Measurements from ENCODE around the gene BMP7. TPM values are rescaled to one million over a fixed set of nuclear protein-coding genes. Genes with fewer than 3 reads are reported as not detected.

Gene BMP7
- total RNA-seq, 1 experiment from 2014 or later = 0.13 TPM

GRCh38 chr20:57148263-57148662 is 118.2 kb downstream of the BMP7 start:
- POLR2A ChIA-PET (ENCODE audit: unreplicated experiment) = no interaction called here
- intact Hi-C loops (cut with micrococcal nuclease; ENCODE audit: unreplicated experiment) = no loop called here

GRCh38 chr20:57147185-57147584 is 119.3 kb downstream of the BMP7 start:
- Histone ChIP-seq H3K9me2 (ENCODE audit: insufficient read depth) (no peaks in the 10 kb centered on the region), H2AFZ (no peak overlapping the region; the same call in 1 of the 2 replicates), H3K36me3 (ENCODE audit: low read depth) (no peaks in the 10 kb centered on the region), H3K27me3 (ENCODE audit: insufficient read depth, low read depth) (peaks cover 88% of the 10 kb centered on the region), H3K27ac (no peak overlapping the region), H3K9me3 (ENCODE audit: insufficient read depth, low read depth) (no peaks in the 10 kb centered on the region), H3K4me2 (no peak overlapping the region), H3K4me3 (no peak overlapping the region), H4K20me1 (ENCODE audit: insufficient read depth) (no peaks in the 10 kb centered on the region), H3K79me2 (ENCODE audit: low read depth) (no peaks in the 10 kb centered on the region), H3K4me1 (replicated peaks; ENCODE audit: insufficient read depth) (no peaks in the 10 kb centered on the region), H3F3A (ENCODE audit: insufficient read depth, low read depth) (no peaks in the 10 kb centered on the region)
- intact Hi-C loops (cut with micrococcal nuclease; ENCODE audit: unreplicated experiment) = no loop called here
- no peak for DNase-seq
- ChIA-PET CTCF (no interaction called here), POLR2A (ENCODE audit: unreplicated experiment) (no interaction called here)
- BruUV-seq (replicated peaks) = no TSS peak
- TF ChIP-seq EZH2 (IDR thresholded peaks at IDR 0.05; ENCODE audit: low read depth) = no peak
- TF ChIP-seq, protein P1, sequence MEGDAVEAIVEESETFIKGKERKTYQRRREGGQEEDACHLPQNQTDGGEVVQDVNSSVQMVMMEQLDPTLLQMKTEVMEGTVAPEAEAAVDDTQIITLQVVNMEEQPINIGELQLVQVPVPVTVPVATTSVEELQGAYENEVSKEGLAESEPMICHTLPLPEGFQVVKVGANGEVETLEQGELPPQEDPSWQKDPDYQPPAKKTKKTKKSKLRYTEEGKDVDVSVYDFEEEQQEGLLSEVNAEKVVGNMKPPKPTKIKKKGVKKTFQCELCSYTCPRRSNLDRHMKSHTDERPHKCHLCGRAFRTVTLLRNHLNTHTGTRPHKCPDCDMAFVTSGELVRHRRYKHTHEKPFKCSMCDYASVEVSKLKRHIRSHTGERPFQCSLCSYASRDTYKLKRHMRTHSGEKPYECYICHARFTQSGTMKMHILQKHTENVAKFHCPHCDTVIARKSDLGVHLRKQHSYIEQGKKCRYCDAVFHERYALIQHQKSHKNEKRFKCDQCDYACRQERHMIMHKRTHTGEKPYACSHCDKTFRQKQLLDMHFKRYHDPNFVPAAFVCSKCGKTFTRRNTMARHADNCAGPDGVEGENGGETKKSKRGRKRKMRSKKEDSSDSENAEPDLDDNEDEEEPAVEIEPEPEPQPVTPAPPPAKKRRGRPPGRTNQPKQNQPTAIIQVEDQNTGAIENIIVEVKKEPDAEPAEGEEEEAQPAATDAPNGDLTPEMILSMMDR (conservative IDR thresholded peaks at IDR 0.05) = no peak

More at GRCh38 chr20:57148263-57148662, 118.2 kb downstream of the BMP7 start:
- Histone ChIP-seq H3K27ac (no peak overlapping the region), H3K9me2 (ENCODE audit: insufficient read depth) (no peaks in the 10 kb centered on the region), H3K36me3 (ENCODE audit: low read depth) (no peaks in the 10 kb centered on the region), H4K20me1 (ENCODE audit: insufficient read depth) (no peaks in the 10 kb centered on the region), H2AFZ (no peak overlapping the region), H3K4me1 (replicated peaks; ENCODE audit: insufficient read depth) (no peaks in the 10 kb centered on the region), H3K4me3 (no peak overlapping the region), H3K27me3 (ENCODE audit: insufficient read depth, low read depth) (peaks cover 78% of the 10 kb centered on the region), H3F3A (ENCODE audit: insufficient read depth, low read depth) (no peaks in the 10 kb centered on the region), H3K79me2 (ENCODE audit: low read depth) (no peaks in the 10 kb centered on the region), H3K9me3 (ENCODE audit: insufficient read depth, low read depth) (no peaks in the 10 kb centered on the region), H3K4me2 (no peak overlapping the region)
- TF ChIP-seq, protein P1 (conservative IDR thresholded peaks at IDR 0.05) = no peak
- no peak for TF ChIP-seq EZH2 (IDR thresholded peaks at IDR 0.05; ENCODE audit: low read depth)
- CTCF ChIA-PET = no interaction called here
- BruUV-seq (replicated peaks) = no TSS peak
- DNase-seq = no peak

DNA sequence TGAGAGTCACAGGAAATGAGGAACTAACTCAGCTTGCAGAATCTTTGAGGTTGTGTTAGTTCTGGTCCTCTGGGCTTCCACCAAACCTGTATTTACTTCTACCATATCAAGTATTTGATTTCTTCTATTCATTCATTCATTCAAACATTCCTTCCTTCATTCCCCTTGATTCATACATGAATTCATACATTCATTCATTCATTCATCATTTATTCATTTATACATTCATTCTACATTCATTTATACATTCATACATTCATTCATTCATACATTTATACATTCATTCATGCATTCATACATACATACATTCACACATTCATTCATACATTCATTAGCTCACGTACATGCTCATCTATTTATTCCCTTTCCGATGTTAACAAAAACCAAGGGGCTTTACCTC is 120.3 kb downstream of the BMP7 start:
- no peaks in the 10 kb centered on the region for H3K36me3 ChIP-seq (ENCODE audit: low read depth)
- H3K4me2 ChIP-seq = no peak overlapping the region
- TF ChIP-seq, protein P1 (conservative IDR thresholded peaks at IDR 0.05) = no peak
- TF ChIP-seq EZH2 (IDR thresholded peaks at IDR 0.05; ENCODE audit: low read depth) = no peak
- H4K20me1 ChIP-seq (ENCODE audit: insufficient read depth) = no peaks in the 10 kb centered on the region
- POLR2A ChIA-PET (ENCODE audit: unreplicated experiment) = no interaction called here
- H3K79me2 ChIP-seq (ENCODE audit: low read depth) = no peaks in the 10 kb centered on the region
- no peaks in the 10 kb centered on the region for H3K9me3 ChIP-seq (ENCODE audit: insufficient read depth, low read depth)
- peaks cover 93% of the 10 kb centered on the region for H3K27me3 ChIP-seq (ENCODE audit: insufficient read depth, low read depth)
- no peak for DNase-seq
- CTCF ChIA-PET = no interaction called here
- no peaks in the 10 kb centered on the region for H3K4me1 ChIP-seq (replicated peaks; ENCODE audit: insufficient read depth)
- no peak overlapping the region for H3K27ac ChIP-seq
- no peaks in the 10 kb centered on the region for H3F3A ChIP-seq (ENCODE audit: insufficient read depth, low read depth)
- H3K4me3 ChIP-seq = no peak overlapping the region
- intact Hi-C loops (cut with micrococcal nuclease; ENCODE audit: unreplicated experiment) = no loop called here
- no TSS peak for BruUV-seq (replicated peaks)
- H2AFZ ChIP-seq = no peak overlapping the region
- no peaks in the 10 kb centered on the region for H3K9me2 ChIP-seq (ENCODE audit: insufficient read depth)
